Spleen (tissue), 7 donors: Measurements from ENCODE around the gene ENGASE.

ENCODE experiments used
- CTCF ChIP-seq, 11 experiments: fragments of 200-600 bp in 7 of 11; fragments of 450-650 bp in 4 of 11; sonication (generic) in 4 of 11; IDR thresholded peaks in 8 of 11; conservative IDR thresholded peaks in 3 of 11; 1 replicate in 7 of 11; 2 replicates in 4 of 11; pipeline versions ENCODE4 v1.4.0 to v1.8.0; 2016 to 2021; ENCODE audit warnings: antibody characterized with exemption in 11 of 11, inconsistent platforms in 4 of 11, mild to moderate bottlenecking in 1 of 11
- POLR2A ChIP-seq, 3 donors: fragments of 450-650 bp; IDR thresholded peaks; one replicate each; pipeline ENCODE4 v1.5.1; 2017; ENCODE audit warnings: antibody characterized with exemption in 3 of 3, mild to moderate bottlenecking in 1 of 3
- POLR2AphosphoS5 ChIP-seq, 3 donors: sonication (generic); formaldehyde crosslinking; IDR thresholded peaks; one replicate each; pipeline ENCODE4 v1.5.1; 2017; ENCODE audit warnings: antibody characterized with exemption in 3 of 3
- donor health status: DM: no; HTN: no; CAD: no; lungs with moderate emphysema.
- donor health status: DM: no; HTN: no; CAD: no.
- donor health status: DM: no; HTN: no; CAD: no.

DNA sequence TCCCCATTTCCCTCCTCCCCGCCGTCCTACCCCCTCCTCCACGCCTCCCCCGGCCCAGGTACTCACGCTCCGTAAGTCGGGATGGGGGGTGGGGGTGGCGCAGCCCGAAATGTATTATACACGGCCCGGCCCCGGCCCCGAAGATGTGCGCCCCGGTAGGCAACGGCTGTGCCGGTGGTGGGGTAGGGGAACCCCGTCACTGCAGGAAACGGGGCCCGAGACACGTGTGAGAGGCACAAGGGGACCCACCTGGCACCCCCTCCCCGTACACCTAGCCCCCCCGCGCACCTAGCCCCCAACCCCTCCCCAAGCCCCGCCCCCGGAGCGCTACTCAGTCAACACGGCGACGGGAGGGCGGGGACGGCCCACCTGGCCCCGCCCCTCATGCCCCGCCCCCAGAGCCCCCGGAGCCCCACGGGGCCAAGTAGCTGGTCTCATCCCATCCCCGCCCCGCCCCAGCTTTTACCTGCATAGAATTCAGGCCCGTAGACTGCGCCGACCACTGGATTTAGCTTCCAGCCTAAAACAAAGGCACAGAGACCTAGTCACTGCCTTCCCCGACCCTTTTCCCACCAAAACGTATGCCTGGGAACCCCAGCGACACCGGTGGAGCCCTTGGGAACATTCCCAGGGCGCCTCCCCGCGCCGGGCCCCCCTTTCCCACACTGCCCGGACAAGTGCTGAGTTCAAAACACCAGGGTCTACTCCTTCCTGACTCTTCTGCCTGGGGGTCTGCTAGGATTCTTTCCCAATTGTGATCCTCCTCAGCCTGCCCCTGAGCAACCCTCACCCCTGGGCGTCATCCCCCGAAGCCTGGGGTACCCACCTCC lies 22.8 kb downstream of the ENGASE start:
- TF ChIP-seq CTCF (IDR thresholded peaks at IDR 0.05 in 8 of 11, conservative IDR thresholded peaks at IDR 0.05 in 3 of 11) (no peak), POLR2A (IDR thresholded peaks at IDR 0.05) (no peak), POLR2AphosphoS5 (IDR thresholded peaks at IDR 0.05) (no peak)
